ENCODE results near the gene TLR1. TPM values are rescaled to one million over a fixed set of nuclear protein-coding genes. Genes with fewer than 3 reads are reported as not detected.
"Not testable (repeated sequence)": the region's sequence is repeated elsewhere in the genome, so short reads cannot be mapped to it uniquely, and the experiment has no call there.

Gene TLR1
- total RNA-seq, 4 donors from 2014 or later: 4.3 to 14.9 (median 9.1) TPM

DNA sequence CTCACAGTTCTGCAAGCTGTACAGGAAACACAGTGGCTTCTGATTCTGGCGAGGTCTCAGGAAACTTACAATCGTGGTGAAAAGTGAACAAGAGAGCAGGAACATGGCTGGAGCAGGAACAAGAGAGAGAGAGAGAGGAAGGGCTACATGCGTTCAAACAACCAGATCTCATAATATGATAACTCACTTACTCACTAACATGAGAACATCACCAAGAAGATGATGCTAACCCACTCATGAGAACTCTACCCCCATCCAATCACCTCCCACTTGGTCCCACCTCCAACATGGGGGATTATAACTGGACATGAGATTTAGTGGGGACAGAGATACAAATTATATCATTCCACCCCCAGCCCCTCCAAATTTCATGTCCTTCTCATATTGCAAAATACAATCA is 9.8 kb upstream of the TLR1 start:
- 64% methylated on average over 3 of the region's 3 CpGs for WGBS
- no peak overlapping the region for H3K27ac ChIP-seq (replicated peaks in 1 of 4)
- H3K9me3 ChIP-seq: peaks cover 0 to 7% (median 0%) of the 10 kb centered on the region in 4 donors
- TF ChIP-seq CTCF (IDR thresholded peaks at IDR 0.05) (no peak), POLR2AphosphoS5 (IDR thresholded peaks at IDR 0.05) (no peak)
- no peaks in the 10 kb centered on the region for H3K27me3 ChIP-seq
- no peak overlapping the region for H3K4me3 ChIP-seq
- no peaks in the 10 kb centered on the region for H3K36me3 ChIP-seq
- intact Hi-C loops (cut with DNase I): no loop called here
- peaks cover 0 to 3% (median 0%) of the 10 kb centered on the region in 4 donors for H3K4me1 ChIP-seq
- no peak for DNase-seq (ENCODE audit: extremely low spot score)

GRCh38 chr4:38811297-38811696 is 6.7 kb upstream of the TLR1 start:
- Histone ChIP-seq H3K27me3 (no peaks in the 10 kb centered on the region), H3K27ac (replicated peaks in 1 of 4) (no peak overlapping the region), H3K4me1 (peaks cover 0 to 3% (median 0%) of the 10 kb centered on the region in 4 donors), H3K4me3 (no peak overlapping the region), H3K36me3 (no peaks in the 10 kb centered on the region), H3K9me3 (peaks cover 0 to 7% (median 0%) of the 10 kb centered on the region in 4 donors)
- WGBS: 92% methylated on average over 6 of the region's 6 CpGs
- intact Hi-C loops (cut with DNase I): no loop called here
- no peak for TF ChIP-seq POLR2AphosphoS5 (IDR thresholded peaks at IDR 0.05)
- no peak for TF ChIP-seq CTCF (IDR thresholded peaks at IDR 0.05)
- no peak for TF ChIP-seq EP300 (IDR thresholded peaks at IDR 0.05)
- no peak for TF ChIP-seq POLR2A (IDR thresholded peaks at IDR 0.05; ENCODE audit: low read depth)
- DNase-seq (ENCODE audit: extremely low spot score): no peak

- DNase-seq (ENCODE audit: extremely low spot score); intact Hi-C loops (cut with DNase I); H3K36me3 ChIP-seq; H3K27ac ChIP-seq (replicated peaks in 1 of 4); H3K27me3 ChIP-seq; H3K9me3 ChIP-seq; H3K4me3 ChIP-seq: not testable (repeated sequence)
- peaks cover 3 to 33% (median 22%) of the 10 kb centered on the region in 4 donors for H3K4me1 ChIP-seq
- no CpG with 5 or more reads among the region's 29 CpGs for WGBS
Observed at GRCh38 chr4:38807462-38807861, 2.9 kb upstream of the TLR1 start.

- DNase-seq (ENCODE audit: extremely low spot score); H3K4me3 ChIP-seq; H3K27me3 ChIP-seq; H3K9me3 ChIP-seq; intact Hi-C loops (cut with DNase I); H3K36me3 ChIP-seq: not testable (repeated sequence)
- peak overlapping the region in 3 of 4 donors; percentile 60 to 68 (median 62) for H3K27ac ChIP-seq (replicated peaks in 1 of 4)
- WGBS: 74% methylated on average over 9 of the region's 9 CpGs
- peaks cover 3 to 33% (median 22%) of the 10 kb centered on the region in 4 donors for H3K4me1 ChIP-seq
Observed at GRCh38 chr4:38806251-38806650, 1.7 kb upstream of the TLR1 start.

GRCh38 chr4:38805530-38806145 is 1.0 kb upstream of the TLR1 start:
- DNase-seq (ENCODE audit: extremely low spot score): no peak

More at GRCh38 chr4:38805530-38806145, 1.0 kb upstream of the TLR1 start:
- TF ChIP-seq POLR2A (IDR thresholded peaks at IDR 0.05; ENCODE audit: low read depth) (no peak), CTCF (IDR thresholded peaks at IDR 0.05) (no peak), POLR2AphosphoS5 (IDR thresholded peaks at IDR 0.05) (no peak), EP300 (IDR thresholded peaks at IDR 0.05) (no peak)
- peaks cover 0 to 9% (median 0%) of the 10 kb centered on the region in 4 donors for H3K36me3 ChIP-seq
- no peaks in the 10 kb centered on the region for H3K9me3 ChIP-seq
- H3K4me1 ChIP-seq: peaks cover 3 to 33% (median 22%) of the 10 kb centered on the region in 4 donors
- peak overlapping the region; percentile 34 to 50 (median 46) for H3K4me3 ChIP-seq
- WGBS: 42% methylated on average over 5 of the region's 5 CpGs
- H3K27me3 ChIP-seq: no peaks in the 10 kb centered on the region
- intact Hi-C loops (cut with DNase I): no loop called here
- H3K27ac ChIP-seq (replicated peaks in 1 of 4): peak overlapping the region; percentile 60 to 68 (median 65)
